GM13977 (cell line): ENCODE results near the gene ZMYND8.

ENCODE experiments used
- DNase-seq: peaks from one replicate; pipeline ENCODE4 v3.0.0; 2012; ENCODE audit warnings: low spot score
- CTCF ChIP-seq: IDR thresholded peaks from 2 replicates; pipeline ENCODE4 v1.5.1; 2012; ENCODE audit warnings: mild to moderate bottlenecking, control low read depth; ENCODE audit not compliant: insufficient read depth; ENCODE audit errors: extremely low read depth, missing control alignments
- in situ Hi-C: fragments of 300-500 bp; cut with MboI; formaldehyde crosslinking; loops from one replicate; pipeline ENCODE4 v1.12.0; 2022; ENCODE audit warnings: low sequenced_read_pairs, low pct_unique_long_range_greater_than_20kb, mixed read lengths, inconsistent platforms; ENCODE audit not compliant: unreplicated experiment

Gene ZMYND8

GRCh38 chr20:47231382-47232039 lies 125.0 kb downstream of the ZMYND8 start:
- DNase-seq: no peak
- TF ChIP-seq CTCF: no peak
- in situ Hi-C loops: no loop called here

GRCh38 chr20:47230811-47231256 lies 125.7 kb downstream of the ZMYND8 start:
- no peak for TF ChIP-seq CTCF
- in situ Hi-C loops: no loop called here
- DNase-seq: no peak

- no peak for TF ChIP-seq CTCF
- in situ Hi-C loops: no loop called here
- DNase-seq: no peak
Measured at GRCh38 chr20:47228654-47229053, 127.8 kb downstream of the ZMYND8 start.

- in situ Hi-C loops: no loop called here
- no peak for TF ChIP-seq CTCF
- DNase-seq: no peak
Measured at GRCh38 chr20:47227576-47227975, 128.9 kb downstream of the ZMYND8 start.

- TF ChIP-seq CTCF: no peak
- DNase-seq: no peak
- in situ Hi-C loops: no loop called here
Measured at GRCh38 chr20:47227119-47227518, 129.4 kb downstream of the ZMYND8 start.

- no peak for DNase-seq
- in situ Hi-C loops: no loop called here
- no peak for TF ChIP-seq CTCF
Measured at GRCh38 chr20:47225458-47225857, 131.0 kb downstream of the ZMYND8 start.
